Fibroblast of the aortic adventitia (primary cell): ENCODE measurements around the gene KLHL25. TPM values are rescaled to one million over a fixed set of nuclear protein-coding genes. Genes with fewer than 3 reads are reported as not detected.
"Not testable (repeated sequence)": the region's sequence is repeated elsewhere in the genome, so short reads cannot be mapped to it uniquely, and the experiment has no call there.

Experiments
- DNase-seq: peaks from one replicate; pipeline ENCODE4 v3.0.0-alpha.2; 2010; ENCODE audit warnings: low read depth
- H3K4me3 ChIP-seq: 2 replicates; pipeline ENCODE4 v1.5.1; 2011; ENCODE audit warnings: low read depth, mild to moderate bottlenecking, control low read depth, low read length, moderate library complexity
- CTCF ChIP-seq: IDR thresholded peaks from 2 replicates; pipeline ENCODE4 v1.5.1; 2011; ENCODE audit warnings: mild to moderate bottlenecking, low read length, control low read depth, inconsistent platforms; ENCODE audit not compliant: insufficient read depth
- total RNA-seq: library from RNA; depleted of rRNA; stranded (reverse); fragments of >200 nt; gene quantifications from 2 replicates; pipeline ENCODE4 v1.2.3, GENCODE V29; 2012; ENCODE audit warnings: low replicate concordance

Gene KLHL25
- total RNA-seq, 1 donor: 2.3 TPM

- no peak overlapping the region for H3K4me3 ChIP-seq
- DNase-seq: no peak
- TF ChIP-seq CTCF: no peak
Observed at GRCh38 chr15:85805420-85805819, 10.7 kb upstream of the KLHL25 start.

GRCh38 chr15:85804481-85805170 is 9.9 kb upstream of the KLHL25 start:
- no peak for TF ChIP-seq CTCF
- no peak overlapping the region for H3K4me3 ChIP-seq
- no peak for DNase-seq

- DNase-seq, H3K4me3 ChIP-seq: not testable (repeated sequence)
Observed at GRCh38 chr15:85802617-85803016, 7.9 kb upstream of the KLHL25 start.

GRCh38 chr15:85800478-85801123 is 5.9 kb upstream of the KLHL25 start:
- TF ChIP-seq CTCF: no peak
- H3K4me3 ChIP-seq: no peak overlapping the region
- peak; percentile 29 for DNase-seq

GRCh38 chr15:85796371-85796770 is 1.6 kb upstream of the KLHL25 start:
- DNase-seq, H3K4me3 ChIP-seq: not testable (repeated sequence)

- TF ChIP-seq CTCF: no peak
- no peak for DNase-seq
- H3K4me3 ChIP-seq: peak overlapping the region; percentile 64
Observed at GRCh38 chr15:85795337-85796305, 896 bp upstream of the KLHL25 start.

- DNase-seq: peak; percentile 47
- no peak for TF ChIP-seq CTCF
- H3K4me3 ChIP-seq: peak overlapping the region; percentile 78
Observed at GRCh38 chr15:85793641-85794597, 806 bp downstream of the KLHL25 start.
